ENCODE measurements around the gene SPEG. TPM values are rescaled to one million over a fixed set of nuclear protein-coding genes. Genes with fewer than 3 reads are reported as not detected.

The SPEG gene
- total RNA-seq, 1 donor from 2014 or later: 5.6 TPM

DNA sequence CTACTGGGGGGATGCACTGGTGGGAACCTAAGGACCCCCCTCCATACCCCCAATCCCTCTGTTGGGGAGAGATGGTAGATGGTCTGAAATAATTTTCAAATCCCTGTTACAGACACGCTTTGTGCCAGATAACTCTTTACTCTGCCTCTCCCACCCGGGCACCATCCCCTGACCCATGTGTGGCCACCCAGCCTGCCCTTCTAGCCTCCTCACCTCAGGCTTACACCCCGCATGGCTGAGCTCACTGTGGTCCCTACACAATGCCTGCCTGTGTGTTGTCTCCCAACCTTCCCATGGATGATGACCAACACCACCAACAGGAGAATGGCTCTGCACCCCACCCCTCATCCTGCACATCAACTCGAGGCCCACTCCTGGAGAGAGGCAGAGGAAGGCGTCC is 15.0 kb downstream of the SPEG start:
- Histone ChIP-seq H3K9me3 (ENCODE audit: low read depth) (no peaks in the 10 kb centered on the region), H4K20me1 (ENCODE audit: low read depth) (no peaks in the 10 kb centered on the region), H3F3A (ENCODE audit: low read depth) (no peaks in the 10 kb centered on the region), H3K4me2 (no peak overlapping the region), H3K9ac (no peak overlapping the region), H3K27ac (no peak overlapping the region), H2AFZ (replicated peaks) (no peak overlapping the region), H3K4me1 (peaks cover 27% of the 10 kb centered on the region), H3K79me2 (ENCODE audit: low read depth) (no peaks in the 10 kb centered on the region), H3K36me3 (no peaks in the 10 kb centered on the region), H3K4me3 (no peak overlapping the region), H3K27me3 (peaks cover 28% of the 10 kb centered on the region)
- H3K36me3 Mint-ChIP-seq: peaks cover 3% of the 10 kb centered on the region
- TF ChIP-seq EZH2phosphoT487 (IDR thresholded peaks at IDR 0.05): no peak
- TF ChIP-seq, protein P1, sequence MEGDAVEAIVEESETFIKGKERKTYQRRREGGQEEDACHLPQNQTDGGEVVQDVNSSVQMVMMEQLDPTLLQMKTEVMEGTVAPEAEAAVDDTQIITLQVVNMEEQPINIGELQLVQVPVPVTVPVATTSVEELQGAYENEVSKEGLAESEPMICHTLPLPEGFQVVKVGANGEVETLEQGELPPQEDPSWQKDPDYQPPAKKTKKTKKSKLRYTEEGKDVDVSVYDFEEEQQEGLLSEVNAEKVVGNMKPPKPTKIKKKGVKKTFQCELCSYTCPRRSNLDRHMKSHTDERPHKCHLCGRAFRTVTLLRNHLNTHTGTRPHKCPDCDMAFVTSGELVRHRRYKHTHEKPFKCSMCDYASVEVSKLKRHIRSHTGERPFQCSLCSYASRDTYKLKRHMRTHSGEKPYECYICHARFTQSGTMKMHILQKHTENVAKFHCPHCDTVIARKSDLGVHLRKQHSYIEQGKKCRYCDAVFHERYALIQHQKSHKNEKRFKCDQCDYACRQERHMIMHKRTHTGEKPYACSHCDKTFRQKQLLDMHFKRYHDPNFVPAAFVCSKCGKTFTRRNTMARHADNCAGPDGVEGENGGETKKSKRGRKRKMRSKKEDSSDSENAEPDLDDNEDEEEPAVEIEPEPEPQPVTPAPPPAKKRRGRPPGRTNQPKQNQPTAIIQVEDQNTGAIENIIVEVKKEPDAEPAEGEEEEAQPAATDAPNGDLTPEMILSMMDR (IDR thresholded peaks at IDR 0.05): no peak
- no peak for TF ChIP-seq EZH2 (IDR thresholded peaks at IDR 0.05)
- no peak for DNase-seq (ENCODE audit: low spot score)
- H3K4me1 Mint-ChIP-seq: peaks cover 51% of the 10 kb centered on the region
- H3K27ac Mint-ChIP-seq: no peak overlapping the region
- H3K4me3 Mint-ChIP-seq: peak overlapping the region; percentile 27
- H3K9me3 Mint-ChIP-seq: no peaks in the 10 kb centered on the region
- H3K27me3 Mint-ChIP-seq (ENCODE audit: insufficient read depth, low read depth): peaks cover 7% of the 10 kb centered on the region

DNA sequence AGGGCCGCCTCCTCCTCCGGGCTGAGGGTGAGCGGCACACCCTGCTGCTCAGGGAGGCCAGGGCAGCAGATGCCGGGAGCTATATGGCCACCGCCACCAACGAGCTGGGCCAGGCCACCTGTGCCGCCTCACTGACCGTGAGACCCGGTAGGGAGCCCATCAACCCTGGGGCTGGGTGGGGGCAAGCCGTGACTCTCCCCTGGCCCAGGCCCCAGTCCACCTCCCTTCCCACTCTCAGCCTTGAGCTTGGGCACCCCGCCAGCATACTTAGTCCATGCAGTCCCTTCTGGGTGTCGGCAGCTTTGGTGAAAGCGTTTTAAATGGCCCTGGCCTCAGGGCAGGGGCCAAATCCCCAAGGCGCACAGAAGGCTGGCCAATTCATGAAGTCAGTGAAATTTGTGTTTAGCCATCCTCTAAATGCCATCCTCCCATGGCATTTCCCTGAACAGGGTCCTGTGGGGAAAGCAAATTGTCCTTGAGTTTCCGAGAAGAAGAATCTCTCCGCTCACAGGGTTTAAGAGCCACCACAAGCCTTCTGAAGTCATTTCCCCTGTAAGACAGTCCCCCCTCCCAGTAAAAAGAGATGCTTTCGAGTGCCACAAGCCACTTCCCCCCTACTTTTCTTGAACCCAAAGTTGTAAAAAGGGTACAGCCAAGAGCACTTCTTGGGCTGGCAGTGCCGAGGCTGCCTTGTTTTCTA is 17.2 kb downstream of the SPEG start:
- no peak for DNase-seq (ENCODE audit: low spot score)
- peaks cover 3% of the 10 kb centered on the region for H3K36me3 Mint-ChIP-seq
- Histone ChIP-seq H2AFZ (replicated peaks) (no peak overlapping the region), H3F3A (ENCODE audit: low read depth) (no peaks in the 10 kb centered on the region), H4K20me1 (ENCODE audit: low read depth) (no peaks in the 10 kb centered on the region), H3K9me3 (ENCODE audit: low read depth) (no peaks in the 10 kb centered on the region), H3K4me1 (peaks cover 15% of the 10 kb centered on the region), H3K27ac (no peak overlapping the region), H3K4me3 (no peak overlapping the region), H3K36me3 (no peaks in the 10 kb centered on the region), H3K79me2 (ENCODE audit: low read depth) (no peaks in the 10 kb centered on the region), H3K4me2 (no peak overlapping the region), H3K9ac (no peak overlapping the region), H3K27me3 (peaks cover 25% of the 10 kb centered on the region)
- TF ChIP-seq, protein P1 (IDR thresholded peaks at IDR 0.05): no peak
- TF ChIP-seq EZH2phosphoT487 (IDR thresholded peaks at IDR 0.05): no peak
- no peak for TF ChIP-seq EZH2 (IDR thresholded peaks at IDR 0.05)
- H3K4me3 Mint-ChIP-seq: no peak overlapping the region
- peaks cover 36% of the 10 kb centered on the region for H3K4me1 Mint-ChIP-seq
- H3K27ac Mint-ChIP-seq: no peak overlapping the region
- no peaks in the 10 kb centered on the region for H3K9me3 Mint-ChIP-seq
- peaks cover 9% of the 10 kb centered on the region for H3K27me3 Mint-ChIP-seq (ENCODE audit: insufficient read depth, low read depth)

DNA sequence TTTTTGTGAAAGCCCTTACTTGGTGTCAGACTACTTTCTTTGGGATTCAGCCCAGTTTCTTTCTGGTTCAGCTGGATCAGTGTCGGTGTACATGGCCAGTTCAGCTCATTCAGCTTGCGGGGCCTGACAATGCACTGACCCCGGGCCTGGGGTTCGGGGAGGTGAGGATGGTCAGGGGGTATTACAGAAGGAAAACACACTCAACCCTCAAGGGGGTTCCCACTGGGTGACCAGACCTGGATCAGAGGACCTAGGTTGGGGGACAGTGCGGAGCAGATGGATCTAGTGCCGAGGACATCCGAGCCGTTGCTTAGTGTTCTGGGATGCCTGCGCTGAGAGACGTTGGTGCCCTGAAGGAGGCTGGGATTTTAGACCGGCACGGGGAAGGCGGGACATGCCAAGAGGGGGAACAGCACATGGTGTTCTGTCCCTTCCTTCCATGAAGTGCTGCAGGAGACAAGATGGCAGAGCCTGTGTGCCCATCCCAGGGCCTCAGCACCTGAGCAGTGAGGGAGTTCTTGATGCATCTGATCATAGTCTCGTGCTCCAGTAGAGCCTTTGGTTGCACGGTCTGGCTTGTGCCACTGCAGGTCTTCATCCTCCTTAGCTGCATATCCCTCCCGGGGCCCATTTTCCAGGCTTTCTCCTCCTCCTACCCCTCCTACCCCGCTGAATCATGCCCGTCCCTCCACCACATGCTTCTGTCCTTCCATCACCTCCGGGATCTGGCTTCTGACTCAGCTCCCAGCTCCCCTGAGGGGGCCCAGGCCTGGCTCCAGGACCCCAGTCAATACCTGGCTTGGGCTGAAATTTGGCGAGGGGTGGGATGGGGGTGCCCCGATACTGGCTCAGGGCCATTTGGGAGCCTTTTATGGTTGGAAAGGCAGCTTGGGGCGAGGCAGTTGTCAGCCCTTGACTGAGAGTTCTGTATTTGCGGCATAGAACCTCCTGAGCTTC is 18.0 kb downstream of the SPEG start:
- H3K27ac Mint-ChIP-seq: peak overlapping the region; percentile 95
- Histone ChIP-seq H3K4me2 (no peak overlapping the region), H3K9me3 (ENCODE audit: low read depth) (no peaks in the 10 kb centered on the region), H3F3A (ENCODE audit: low read depth) (no peaks in the 10 kb centered on the region), H3K9ac (no peak overlapping the region), H2AFZ (replicated peaks) (no peak overlapping the region), H3K4me3 (no peak overlapping the region), H3K36me3 (no peaks in the 10 kb centered on the region), H3K79me2 (ENCODE audit: low read depth) (no peaks in the 10 kb centered on the region), H3K27me3 (peaks cover 17% of the 10 kb centered on the region), H3K4me1 (peaks cover 15% of the 10 kb centered on the region), H3K27ac (no peak overlapping the region), H4K20me1 (ENCODE audit: low read depth) (no peaks in the 10 kb centered on the region)
- no peak overlapping the region for H3K4me3 Mint-ChIP-seq
- peaks cover 32% of the 10 kb centered on the region for H3K4me1 Mint-ChIP-seq
- no peaks in the 10 kb centered on the region for H3K9me3 Mint-ChIP-seq
- peaks cover 8% of the 10 kb centered on the region for H3K27me3 Mint-ChIP-seq (ENCODE audit: insufficient read depth, low read depth)
- peaks cover 3% of the 10 kb centered on the region for H3K36me3 Mint-ChIP-seq
- TF ChIP-seq EZH2phosphoT487 (IDR thresholded peaks at IDR 0.05): no peak
- no peak for TF ChIP-seq EZH2 (IDR thresholded peaks at IDR 0.05)
- TF ChIP-seq, protein P1 (IDR thresholded peaks at IDR 0.05): no peak
- DNase-seq (ENCODE audit: low spot score): no peak

All from neural progenitor cell (in vitro differentiated cells).